ENCODE data around the gene MOB3A. TPM values are rescaled to one million over a fixed set of nuclear protein-coding genes. Genes with fewer than 3 reads are reported as not detected.

Gene MOB3A
- total RNA-seq, 2 experiments from 2014 or later = 148 to 156 TPM

- H3K36me3 Mint-ChIP-seq (ENCODE audit: low read depth) = peaks cover 55% of the 10 kb centered on the region
Observed at GRCh38 chr19:2072757-2073551, 23.2 kb downstream of the MOB3A start.

GRCh38 chr19:2070986-2071673 lies 25.0 kb downstream of the MOB3A start:
- intact Hi-C loops (cut with DNase I, micrococcal nuclease) = no loop called here
- no peak for ATAC-seq

More at GRCh38 chr19:2072757-2073551, 23.2 kb downstream of the MOB3A start:
- H3K27me3 Mint-ChIP-seq = no peaks in the 10 kb centered on the region
- H3K9me3 Mint-ChIP-seq (ENCODE audit: low read depth) = no peaks in the 10 kb centered on the region
- H3K4me1 Mint-ChIP-seq = peaks cover 21% of the 10 kb centered on the region
- H3K27ac Mint-ChIP-seq = peak overlapping the region; percentile 76
- POLR2A ChIA-PET = no interaction called here
- CTCF ChIA-PET = no interaction called here
- H3K4me3 Mint-ChIP-seq = no peak overlapping the region
- DNase-seq (no peak), ATAC-seq (no peak)
- intact Hi-C loops (cut with DNase I, micrococcal nuclease) = no loop called here

GRCh38 chr19:2070436-2070827 lies 25.7 kb downstream of the MOB3A start:
- Mint-ChIP-seq H3K36me3 (ENCODE audit: low read depth) (peaks cover 35% of the 10 kb centered on the region), H3K4me3 (no peak overlapping the region), H3K4me1 (peaks cover 16% of the 10 kb centered on the region), H3K27ac (no peak overlapping the region), H3K27me3 (no peaks in the 10 kb centered on the region), H3K9me3 (ENCODE audit: low read depth) (no peaks in the 10 kb centered on the region)
- POLR2A ChIA-PET = no interaction called here
- intact Hi-C loops (cut with DNase I, micrococcal nuclease) = no loop called here
- DNase-seq = no peak
- ATAC-seq = no peak
- CTCF ChIA-PET = interaction anchor here (0.6 to 1.7 kb wide), 9 partner anchors 10 to 74 kb away, joined by 3 to 8 read pairs (median 4); no protein-coding TSS in a partner anchor

More at GRCh38 chr19:2070986-2071673, 25.0 kb downstream of the MOB3A start:
- Mint-ChIP-seq H3K27ac (peak overlapping the region; percentile 67), H3K36me3 (ENCODE audit: low read depth) (peaks cover 39% of the 10 kb centered on the region), H3K27me3 (no peaks in the 10 kb centered on the region), H3K4me1 (peaks cover 19% of the 10 kb centered on the region), H3K4me3 (no peak overlapping the region), H3K9me3 (ENCODE audit: low read depth) (no peaks in the 10 kb centered on the region)
- ChIA-PET CTCF (interaction anchor here (0.6 to 1.4 kb wide), 3 partner anchors 39 to 1445 kb away, joined by 3 to 4 read pairs (median 4); no protein-coding TSS in a partner anchor), POLR2A (no interaction called here)
- DNase-seq = no peak

- ChIA-PET POLR2A (no interaction called here), CTCF (no interaction called here)
- Mint-ChIP-seq H3K4me3 (no peak overlapping the region), H3K27ac (no peak overlapping the region), H3K36me3 (ENCODE audit: low read depth) (no peaks in the 10 kb centered on the region), H3K4me1 (peaks cover 21% of the 10 kb centered on the region), H3K9me3 (ENCODE audit: low read depth) (no peaks in the 10 kb centered on the region), H3K27me3 (no peaks in the 10 kb centered on the region)
- intact Hi-C loops (cut with DNase I, micrococcal nuclease) = loop anchor here in 1 of 2 experiments (5.0 kb wide), 1 partner anchor 203 kb away; the partner anchor contains the start of gene KLF16
- DNase-seq (no peak), ATAC-seq (no peak)
Observed at GRCh38 chr19:2064788-2065524, 31.2 kb downstream of the MOB3A start.

- H3K4me1 Mint-ChIP-seq = peaks cover 18% of the 10 kb centered on the region
- intact Hi-C loops (cut with DNase I, micrococcal nuclease) = loop anchor here in 1 of 2 experiments (5.0 kb wide), 1 partner anchor 202 kb away; the partner anchor contains the start of gene KLF16
- H3K36me3 Mint-ChIP-seq (ENCODE audit: low read depth) = no peaks in the 10 kb centered on the region
- no peaks in the 10 kb centered on the region for H3K27me3 Mint-ChIP-seq
- ATAC-seq (no peak), DNase-seq (no peak)
- ChIA-PET CTCF (no interaction called here), POLR2A (no interaction called here)
- H3K4me3 Mint-ChIP-seq = no peak overlapping the region
- H3K27ac Mint-ChIP-seq = no peak overlapping the region
- no peaks in the 10 kb centered on the region for H3K9me3 Mint-ChIP-seq (ENCODE audit: low read depth)
Observed at GRCh38 chr19:2064395-2064787, 31.7 kb downstream of the MOB3A start.

- Mint-ChIP-seq H3K4me3 (peak overlapping the region; percentile 21), H3K27ac (no peak overlapping the region), H3K4me1 (peaks cover 22% of the 10 kb centered on the region), H3K9me3 (ENCODE audit: low read depth) (no peaks in the 10 kb centered on the region), H3K36me3 (ENCODE audit: low read depth) (no peaks in the 10 kb centered on the region), H3K27me3 (no peaks in the 10 kb centered on the region)
- intact Hi-C loops (cut with DNase I, micrococcal nuclease) = loop anchor here in 1 of 2 experiments (5.0 kb wide), 1 partner anchor 202 kb away; the partner anchor contains the start of gene KLF16
- ChIA-PET CTCF (interaction anchor here (1.3 kb wide), 1 partner anchor 206 kb away, joined by 3 read pairs; no protein-coding TSS in a partner anchor), POLR2A (interaction anchor here (0.6 kb wide), 1 partner anchor 10 kb away, joined by 3 read pairs; no protein-coding TSS in a partner anchor)
- DNase-seq (no peak), ATAC-seq (no peak)
Observed at GRCh38 chr19:2063824-2064223, 32.3 kb downstream of the MOB3A start.

- peak overlapping the region; percentile 70 for H3K27ac Mint-ChIP-seq
- CTCF ChIA-PET = interaction anchor here (0.9 to 1.3 kb wide), 3 partner anchors 28 to 205 kb away, joined by 3 to 5 read pairs (median 3); no protein-coding TSS in a partner anchor
Observed at GRCh38 chr19:2062770-2063169, 33.4 kb downstream of the MOB3A start.

GRCh38 chr19:2062389-2062729 lies 33.8 kb downstream of the MOB3A start:
- intact Hi-C loops (cut with DNase I, micrococcal nuclease) = loop anchor here in 1 of 2 experiments (5.0 kb wide), 1 partner anchor 200 kb away; the partner anchor contains the start of gene KLF16
- DNase-seq (no peak), ATAC-seq (no peak)
- Mint-ChIP-seq H3K27ac (peak overlapping the region; percentile 92), H3K36me3 (ENCODE audit: low read depth) (no peaks in the 10 kb centered on the region), H3K9me3 (ENCODE audit: low read depth) (no peaks in the 10 kb centered on the region), H3K4me1 (peaks cover 31% of the 10 kb centered on the region), H3K4me3 (peak overlapping the region; percentile 88), H3K27me3 (no peaks in the 10 kb centered on the region)
- ChIA-PET CTCF (interaction anchor here (0.7 to 1.0 kb wide), 3 partner anchors 10 to 32 kb away, joined by 3 read pairs; no protein-coding TSS in a partner anchor), POLR2A (interaction anchor here (0.6 to 1.0 kb wide), 4 partner anchors 9 to 1156 kb away, joined by 3 to 9 read pairs (median 4); no protein-coding TSS in a partner anchor)

More at GRCh38 chr19:2062770-2063169, 33.4 kb downstream of the MOB3A start:
- H3K9me3 Mint-ChIP-seq (ENCODE audit: low read depth) = no peaks in the 10 kb centered on the region
- intact Hi-C loops (cut with DNase I, micrococcal nuclease) = loop anchor here in 1 of 2 experiments (5.0 kb wide), 1 partner anchor 200 kb away; the partner anchor contains the start of gene KLF16
- POLR2A ChIA-PET = interaction anchor here (0.8 to 1.0 kb wide), 2 partner anchors 21 to 35 kb away, joined by 3 to 4 read pairs; no protein-coding TSS in a partner anchor
- no peak for DNase-seq
- H3K4me1 Mint-ChIP-seq = peaks cover 29% of the 10 kb centered on the region
- no peaks in the 10 kb centered on the region for H3K36me3 Mint-ChIP-seq (ENCODE audit: low read depth)
- no peaks in the 10 kb centered on the region for H3K27me3 Mint-ChIP-seq
- peak overlapping the region; percentile 88 for H3K4me3 Mint-ChIP-seq
- ATAC-seq = no peak

- ChIA-PET POLR2A (interaction anchor here (0.6 to 1.0 kb wide), 2 partner anchors 9 to 1155 kb away, joined by 4 to 9 read pairs; no protein-coding TSS in a partner anchor), CTCF (interaction anchor here (0.6 to 1.0 kb wide), 3 partner anchors 10 to 44 kb away, joined by 3 read pairs; no protein-coding TSS in a partner anchor)
- Mint-ChIP-seq H3K27me3 (no peaks in the 10 kb centered on the region), H3K4me1 (peaks cover 37% of the 10 kb centered on the region), H3K27ac (peak overlapping the region; percentile 92), H3K36me3 (ENCODE audit: low read depth) (no peaks in the 10 kb centered on the region), H3K9me3 (ENCODE audit: low read depth) (no peaks in the 10 kb centered on the region), H3K4me3 (peak overlapping the region; percentile 88)
- intact Hi-C loops (cut with DNase I, micrococcal nuclease) = loop anchor here (1.0 to 5.0 kb wide), 11 partner anchors 10 to 208 kb away; partner anchors contain the start of genes IZUMO4 (in 2 of the 2), MOB3A (in 2 of the 2), CSNK1G2 (in 1 of the 2) and DOT1L (in 1 of the 2)
- DNase-seq (peak; percentile 100), ATAC-seq (peak; percentile 91)
Observed at GRCh38 chr19:2061495-2062388, 34.4 kb downstream of the MOB3A start.

Measured in activated CD4-positive, alpha-beta T cell treated with anti-CD3 and anti-CD28 coated beads for 36 hours (primary cell).